Vagina (tissue), 2 donors: Measurements from ENCODE around the gene MYO3B. TPM values are rescaled to one million over a fixed set of nuclear protein-coding genes. Genes with fewer than 3 reads are reported as not detected.

ENCODE experiments used
- DNase-seq, 2 donors: peaks; one replicate each; pipeline ENCODE4 v3.0.0-alpha.2; 2017; ENCODE audit errors: extremely low spot score in 2 of 2
- H3K27ac ChIP-seq: fragments of 200-600 bp; sonication (generic); one replicate; pipeline ENCODE4 v1.5.1; 2019
- H3K27me3 ChIP-seq: fragments of 200-600 bp; sonication (generic); one replicate; pipeline ENCODE4 v1.5.1; 2019
- H3K36me3 ChIP-seq, 2 donors: fragments of 200-600 bp; sonication (generic); one replicate each; pipeline ENCODE4 v1.5.1; 2017 to 2019
- H3K4me1 ChIP-seq: fragments of 200-600 bp; sonication (generic); one replicate; pipeline ENCODE4 v1.5.1; 2019
- H3K4me3 ChIP-seq, 2 donors: fragments of 200-600 bp; sonication (generic); 1 replicate in 1 of 2; 2 replicates in 1 of 2; pipeline ENCODE4 v1.5.1; 2016 to 2019
- H3K9me3 ChIP-seq: fragments of 200-600 bp; sonication (generic); one replicate; pipeline ENCODE4 v1.5.1; 2019
- POLR2A ChIP-seq, 2 donors: fragments of 450-650 bp; IDR thresholded peaks; one replicate each; pipeline ENCODE4 v1.6.1; 2017; ENCODE audit warnings: antibody characterized with exemption in 2 of 2, mild to moderate bottlenecking in 2 of 2, moderate library complexity in 2 of 2
- POLR2AphosphoS5 ChIP-seq, 2 donors: sonication (generic); formaldehyde crosslinking; IDR thresholded peaks; one replicate each; pipeline ENCODE4 v1.9.0; 2017; ENCODE audit warnings: antibody characterized with exemption in 2 of 2, mild to moderate bottlenecking in 2 of 2, low read depth in 1 of 2; ENCODE audit not compliant: insufficient read depth in 1 of 2
- intact Hi-C: fragments of 100-400 bp; cut with DNase I; formaldehyde crosslinking; loops from one replicate; pipeline ENCODE4 v1.15.1; 2023
- total RNA-seq: library from RNA; depleted of rRNA; stranded (reverse); fragments of >200 nt; gene quantifications from one replicate; pipeline ENCODE4 v1.2.3, GENCODE V29; 2016
- TF ChIP-seq, protein P1 (sequence below), 3 experiments: fragments of 450-650 bp in 2 of 3; fragments of 200-600 bp in 1 of 3; sonication (generic) in 1 of 3; IDR thresholded peaks; one replicate each; pipeline ENCODE4 v1.5.1; 2017 to 2019; ENCODE audit warnings: antibody characterized with exemption in 3 of 3, mild to moderate bottlenecking in 2 of 3, moderate library complexity in 2 of 3

MYO3B gene
- total RNA-seq, 1 donor from 2014 or later, result 0.49 TPM

DNA sequence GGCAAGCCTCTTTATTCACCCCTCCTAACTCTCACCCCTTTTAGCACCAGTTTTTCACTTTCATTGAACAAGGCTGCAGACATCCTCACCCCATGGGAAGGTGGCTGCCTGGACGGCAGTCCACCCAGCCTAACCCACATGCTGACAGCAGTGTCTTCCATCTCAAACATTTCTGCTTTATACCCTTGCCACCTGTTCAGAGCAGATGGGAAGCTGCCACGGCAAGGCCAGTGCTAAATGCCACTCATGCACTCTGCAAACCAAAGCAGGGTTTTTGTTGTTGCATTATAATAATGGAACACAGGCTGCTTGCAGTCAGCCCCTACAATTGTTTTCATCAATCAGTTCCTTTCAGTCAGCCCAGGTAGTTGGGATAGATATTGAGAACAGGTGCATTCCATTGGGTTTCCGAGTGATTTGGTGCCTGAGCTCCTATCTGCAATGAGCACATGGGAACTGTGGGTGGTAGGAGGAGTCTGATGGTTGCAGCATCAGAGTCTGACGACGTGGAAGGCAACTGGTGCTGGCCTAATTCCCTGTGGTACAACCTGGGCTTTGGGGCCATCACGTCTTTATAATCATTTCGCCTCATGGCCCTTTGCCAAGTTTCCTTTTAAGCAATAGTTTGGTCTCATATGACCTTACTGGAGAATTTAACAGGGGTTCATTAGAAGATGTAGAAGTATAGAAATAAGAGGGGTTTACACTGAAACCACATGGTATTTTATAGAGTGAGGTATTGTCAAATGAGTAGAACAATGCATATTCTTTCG lies 284.7 kb downstream of the MYO3B start:
- Histone ChIP-seq H3K9me3 (no peaks in the 10 kb centered on the region), H3K4me3 (no peak overlapping the region), H3K27ac (no peak overlapping the region), H3K27me3 (no peaks in the 10 kb centered on the region), H3K36me3 (no peaks in the 10 kb centered on the region), H3K4me1 (no peaks in the 10 kb centered on the region)
- intact Hi-C loops, result no loop called here
- DNase-seq, result no peak
- TF ChIP-seq, protein P1, sequence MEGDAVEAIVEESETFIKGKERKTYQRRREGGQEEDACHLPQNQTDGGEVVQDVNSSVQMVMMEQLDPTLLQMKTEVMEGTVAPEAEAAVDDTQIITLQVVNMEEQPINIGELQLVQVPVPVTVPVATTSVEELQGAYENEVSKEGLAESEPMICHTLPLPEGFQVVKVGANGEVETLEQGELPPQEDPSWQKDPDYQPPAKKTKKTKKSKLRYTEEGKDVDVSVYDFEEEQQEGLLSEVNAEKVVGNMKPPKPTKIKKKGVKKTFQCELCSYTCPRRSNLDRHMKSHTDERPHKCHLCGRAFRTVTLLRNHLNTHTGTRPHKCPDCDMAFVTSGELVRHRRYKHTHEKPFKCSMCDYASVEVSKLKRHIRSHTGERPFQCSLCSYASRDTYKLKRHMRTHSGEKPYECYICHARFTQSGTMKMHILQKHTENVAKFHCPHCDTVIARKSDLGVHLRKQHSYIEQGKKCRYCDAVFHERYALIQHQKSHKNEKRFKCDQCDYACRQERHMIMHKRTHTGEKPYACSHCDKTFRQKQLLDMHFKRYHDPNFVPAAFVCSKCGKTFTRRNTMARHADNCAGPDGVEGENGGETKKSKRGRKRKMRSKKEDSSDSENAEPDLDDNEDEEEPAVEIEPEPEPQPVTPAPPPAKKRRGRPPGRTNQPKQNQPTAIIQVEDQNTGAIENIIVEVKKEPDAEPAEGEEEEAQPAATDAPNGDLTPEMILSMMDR (IDR thresholded peaks at IDR 0.05), result no peak
- TF ChIP-seq POLR2AphosphoS5 (IDR thresholded peaks at IDR 0.05; ENCODE audit: insufficient read depth in 1 of 2, low read depth in 1 of 2), result no peak

DNA sequence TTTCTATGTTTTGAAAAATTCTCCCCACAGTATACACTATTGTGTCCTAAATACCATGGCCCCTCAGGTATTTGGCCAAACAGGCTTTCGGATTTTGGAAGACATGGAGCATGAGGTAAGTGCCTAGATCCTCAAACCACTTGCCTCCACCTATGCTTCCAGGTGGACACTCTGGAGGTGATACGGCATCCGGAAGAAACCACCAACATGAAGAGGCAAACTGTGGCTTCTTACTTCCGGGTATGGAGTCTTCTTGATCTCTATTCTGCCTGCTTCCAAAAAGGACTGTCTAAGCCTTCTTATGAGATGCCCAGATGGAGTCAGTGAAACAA lies 285.2 kb downstream of the MYO3B start:
- Histone ChIP-seq H3K9me3 (no peaks in the 10 kb centered on the region), H3K4me3 (no peak overlapping the region), H3K27ac (no peak overlapping the region), H3K27me3 (no peaks in the 10 kb centered on the region), H3K4me1 (peaks cover 4% of the 10 kb centered on the region), H3K36me3 (no peaks in the 10 kb centered on the region)
- intact Hi-C loops, result no loop called here
- DNase-seq, result no peak
- TF ChIP-seq, protein P1 (IDR thresholded peaks at IDR 0.05), result no peak
- TF ChIP-seq POLR2AphosphoS5 (IDR thresholded peaks at IDR 0.05; ENCODE audit: insufficient read depth in 1 of 2, low read depth in 1 of 2) (no peak), POLR2A (IDR thresholded peaks at IDR 0.05) (no peak)

DNA sequence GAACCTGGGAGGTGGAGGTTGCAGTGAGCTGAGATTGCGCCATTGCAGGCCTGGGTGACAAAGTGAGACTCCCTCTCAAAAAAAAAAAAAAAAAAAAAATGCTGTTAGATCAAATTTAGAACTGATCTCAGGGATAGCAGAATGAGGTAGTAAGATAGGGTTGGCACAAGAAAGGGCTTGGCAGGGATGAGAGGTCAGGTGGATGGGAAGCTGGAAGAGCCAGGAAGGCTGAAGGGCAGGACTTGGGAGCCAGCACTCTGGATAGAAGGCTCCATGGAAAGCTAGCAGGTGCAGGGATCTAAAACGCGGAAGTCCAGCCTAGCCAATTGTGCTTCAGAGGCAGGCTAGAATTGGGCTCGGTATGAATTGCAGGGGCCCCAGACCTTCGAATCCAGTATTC lies 286.3 kb downstream of the MYO3B start:
- DNase-seq, result no peak
- TF ChIP-seq POLR2AphosphoS5 (IDR thresholded peaks at IDR 0.05; ENCODE audit: insufficient read depth in 1 of 2, low read depth in 1 of 2) (no peak), POLR2A (IDR thresholded peaks at IDR 0.05) (no peak)
- TF ChIP-seq, protein P1 (IDR thresholded peaks at IDR 0.05), result no peak
- no peaks in the 10 kb centered on the region for H3K36me3 ChIP-seq
- intact Hi-C loops, result no loop called here
- no peaks in the 10 kb centered on the region for H3K27me3 ChIP-seq
- no peak overlapping the region for H3K4me3 ChIP-seq
- no peaks in the 10 kb centered on the region for H3K9me3 ChIP-seq
- H3K27ac ChIP-seq, result no peak overlapping the region
- peaks cover 6% of the 10 kb centered on the region for H3K4me1 ChIP-seq

DNA sequence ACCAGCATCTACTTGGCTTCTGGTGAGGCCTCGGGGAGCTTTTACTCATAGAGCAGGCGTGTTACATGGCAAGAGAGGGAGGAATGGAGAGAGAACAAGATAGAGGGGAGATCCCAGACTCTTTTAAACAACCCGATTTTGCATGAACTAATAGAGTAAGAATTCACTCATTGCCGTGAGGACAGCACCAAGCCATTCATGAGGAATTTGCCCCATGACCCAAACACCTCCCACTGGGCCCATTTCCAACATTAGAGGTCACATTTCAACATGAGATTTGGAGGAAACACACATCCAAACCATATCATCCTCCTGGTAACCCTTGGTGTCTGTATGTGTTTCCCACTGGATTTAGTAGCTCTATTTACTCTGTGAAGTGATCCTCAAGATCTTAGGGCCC lies 287.3 kb downstream of the MYO3B start:
- H3K9me3 ChIP-seq, result no peaks in the 10 kb centered on the region
- H3K4me1 ChIP-seq, result peaks cover 6% of the 10 kb centered on the region
- TF ChIP-seq POLR2AphosphoS5 (IDR thresholded peaks at IDR 0.05; ENCODE audit: insufficient read depth in 1 of 2, low read depth in 1 of 2), result no peak
- TF ChIP-seq, protein P1 (IDR thresholded peaks at IDR 0.05), result no peak
- no peak for TF ChIP-seq POLR2A (IDR thresholded peaks at IDR 0.05)
- no peaks in the 10 kb centered on the region for H3K36me3 ChIP-seq
- no peaks in the 10 kb centered on the region for H3K27me3 ChIP-seq
- H3K27ac ChIP-seq, result no peak overlapping the region
- H3K4me3 ChIP-seq, result no peak overlapping the region
- intact Hi-C loops, result no loop called here
- no peak for DNase-seq

DNA sequence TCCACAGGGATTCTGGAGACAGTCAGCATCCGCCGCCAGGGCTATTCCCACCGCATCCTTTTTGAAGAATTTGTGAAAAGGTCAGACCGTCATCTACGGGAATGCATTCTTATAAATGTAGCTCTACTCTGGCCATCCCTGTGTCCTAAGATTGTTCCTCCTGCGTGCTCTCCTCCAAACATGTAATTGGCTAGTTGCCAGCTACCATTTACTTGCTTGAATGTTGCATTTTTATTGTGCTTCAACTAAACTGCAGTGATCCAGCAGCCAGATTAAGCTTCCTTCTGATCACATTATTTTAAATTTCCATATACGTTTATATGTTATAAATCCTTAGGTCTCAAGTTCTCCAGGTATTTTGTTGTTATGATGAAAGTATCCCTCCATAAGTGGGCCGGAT lies 288.7 kb downstream of the MYO3B start:
- H3K9me3 ChIP-seq, result no peaks in the 10 kb centered on the region
- no peaks in the 10 kb centered on the region for H3K27me3 ChIP-seq
- no peak overlapping the region for H3K27ac ChIP-seq
- DNase-seq, result no peak
- H3K4me3 ChIP-seq, result no peak overlapping the region
- H3K36me3 ChIP-seq, result no peaks in the 10 kb centered on the region
- peaks cover 6% of the 10 kb centered on the region for H3K4me1 ChIP-seq
- TF ChIP-seq, protein P1 (IDR thresholded peaks at IDR 0.05), result no peak
- TF ChIP-seq POLR2AphosphoS5 (IDR thresholded peaks at IDR 0.05; ENCODE audit: insufficient read depth in 1 of 2, low read depth in 1 of 2) (no peak), POLR2A (IDR thresholded peaks at IDR 0.05) (no peak)
- intact Hi-C loops, result no loop called here
